Sigmoid colon (tissue), 3 donors: ENCODE results near the gene PDE5A.

Experiments used
- CTCF ChIP-seq, 4 experiments: fragments of 450-650 bp in 3 of 4; fragments of 200-600 bp in 1 of 4; IDR thresholded peaks; one replicate each; pipeline ENCODE4 v1.5.1; 2016 to 2019; ENCODE audit warnings: antibody characterized with exemption in 4 of 4, mild to moderate bottlenecking in 3 of 4, moderate library complexity in 2 of 4
- POLR2A ChIP-seq, 2 donors: fragments of 450-650 bp; IDR thresholded peaks; one replicate each; pipeline ENCODE4 v1.6.1; 2016; ENCODE audit warnings: antibody characterized with exemption in 2 of 2, mild to moderate bottlenecking in 2 of 2, moderate library complexity in 2 of 2

GRCh38 chr4:119602366-119602765 is 26.2 kb downstream of the PDE5A start:
- TF ChIP-seq CTCF (IDR thresholded peaks at IDR 0.05) (no peak), POLR2A (IDR thresholded peaks at IDR 0.05) (no peak)
